Activated naive CD8-positive, alpha-beta T cell treated with anti-CD3 and anti-CD28 coated beads, Interleukin-2, amount 10 ng/mL, durations not matched to agents 7 days and 5 days (primary cell): ENCODE measurements around the gene WDSUB1. TPM values are rescaled to one million over a fixed set of nuclear protein-coding genes. Genes with fewer than 3 reads are reported as not detected.

Experiments used
- ATAC-seq: fragments of 150-1000 bp; cut with Tn5 transposase; one replicate; pipeline ENCODE4 v1.10.0; 2021; ENCODE audit warnings: low read depth, moderate library complexity
- POLR2A ChIA-PET: fragments of 350-600 bp; sonication (Branson Sonifier 250); formaldehyde crosslinking; loops from one replicate; lab custom pipeline; 2021; ENCODE audit warnings: antibody characterized with exemption; lab: Charles Lee
- DNase-seq: peaks from one replicate; pipeline ENCODE4 v3.0.0; 2021
- H3K27ac Mint-ChIP-seq: one replicate; pipeline ENCODE4 v1.8.0; 2022; ENCODE audit warnings: mild to moderate bottlenecking, mixed read lengths
- H3K27me3 Mint-ChIP-seq: one replicate; pipeline ENCODE4 v1.8.0; 2022; ENCODE audit warnings: mild to moderate bottlenecking, moderate library complexity, mixed read lengths
- H3K36me3 Mint-ChIP-seq: one replicate; pipeline ENCODE4 v1.8.0; 2021; ENCODE audit warnings: mild to moderate bottlenecking, mixed read lengths
- H3K4me1 Mint-ChIP-seq: one replicate; pipeline ENCODE4 v1.8.0; 2021; ENCODE audit warnings: mixed read lengths
- H3K4me3 Mint-ChIP-seq: one replicate; pipeline ENCODE4 v1.8.0; 2022; ENCODE audit warnings: mild to moderate bottlenecking, moderate library complexity, mixed read lengths
- H3K9me3 Mint-ChIP-seq: one replicate; pipeline ENCODE4 v1.8.0; 2021; ENCODE audit warnings: mixed read lengths
- total RNA-seq, 2 experiments: library from RNA; stranded (reverse); gene quantifications; one replicate each; pipeline ENCODE4 v1.2.3, GENCODE V29; 2021

Gene WDSUB1
- total RNA-seq, 2 experiments from 2014 or later = 5.3 to 5.6 TPM

DNA sequence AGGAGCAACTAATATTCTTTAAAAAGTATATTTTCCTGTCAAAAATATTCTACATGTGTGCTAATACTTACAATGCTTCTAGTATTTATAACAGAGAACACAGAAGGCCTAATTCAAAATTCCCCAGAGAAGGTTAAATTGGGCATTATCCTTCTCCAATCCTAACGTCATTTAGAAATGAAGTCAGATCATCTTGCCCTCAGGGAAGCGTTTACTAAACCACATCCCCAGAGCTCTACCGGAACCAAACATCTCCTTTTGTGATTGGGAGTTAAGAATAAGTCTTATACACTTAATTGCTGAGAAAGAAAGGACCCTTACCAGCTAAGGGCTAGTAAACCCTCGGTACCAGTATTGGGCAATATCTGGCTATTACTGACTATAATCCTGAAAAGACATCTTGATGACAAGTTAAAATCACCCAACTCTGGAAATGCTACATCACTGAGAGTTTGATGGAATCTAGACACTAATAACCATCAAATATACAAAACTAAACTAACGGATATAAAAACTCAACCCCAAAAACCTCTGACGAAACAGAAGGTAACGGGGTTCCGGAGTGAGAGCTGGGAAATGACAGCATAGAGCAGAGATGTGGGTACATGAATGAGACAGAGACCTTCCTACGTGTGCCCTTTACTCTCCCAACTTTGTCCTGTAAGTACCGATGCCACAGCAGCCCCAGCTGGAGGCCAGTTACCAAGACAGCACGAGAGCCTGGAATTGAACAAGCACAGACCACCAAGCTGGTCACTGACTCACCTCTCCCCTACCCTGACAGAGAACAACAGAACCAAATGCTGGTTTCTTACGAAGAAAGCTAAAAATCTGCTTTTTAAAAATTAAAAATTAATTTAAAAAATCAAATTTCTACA, 35.0 kb downstream of the WDSUB1 start:
- Mint-ChIP-seq H3K36me3 (peaks cover 12% of the 10 kb centered on the region), H3K4me3 (no peak overlapping the region), H3K9me3 (no peaks in the 10 kb centered on the region), H3K4me1 (peaks cover 2% of the 10 kb centered on the region), H3K27me3 (no peaks in the 10 kb centered on the region), H3K27ac (no peak overlapping the region)
- ATAC-seq (no peak), DNase-seq (no peak)
- POLR2A ChIA-PET = no interaction called here

DNA sequence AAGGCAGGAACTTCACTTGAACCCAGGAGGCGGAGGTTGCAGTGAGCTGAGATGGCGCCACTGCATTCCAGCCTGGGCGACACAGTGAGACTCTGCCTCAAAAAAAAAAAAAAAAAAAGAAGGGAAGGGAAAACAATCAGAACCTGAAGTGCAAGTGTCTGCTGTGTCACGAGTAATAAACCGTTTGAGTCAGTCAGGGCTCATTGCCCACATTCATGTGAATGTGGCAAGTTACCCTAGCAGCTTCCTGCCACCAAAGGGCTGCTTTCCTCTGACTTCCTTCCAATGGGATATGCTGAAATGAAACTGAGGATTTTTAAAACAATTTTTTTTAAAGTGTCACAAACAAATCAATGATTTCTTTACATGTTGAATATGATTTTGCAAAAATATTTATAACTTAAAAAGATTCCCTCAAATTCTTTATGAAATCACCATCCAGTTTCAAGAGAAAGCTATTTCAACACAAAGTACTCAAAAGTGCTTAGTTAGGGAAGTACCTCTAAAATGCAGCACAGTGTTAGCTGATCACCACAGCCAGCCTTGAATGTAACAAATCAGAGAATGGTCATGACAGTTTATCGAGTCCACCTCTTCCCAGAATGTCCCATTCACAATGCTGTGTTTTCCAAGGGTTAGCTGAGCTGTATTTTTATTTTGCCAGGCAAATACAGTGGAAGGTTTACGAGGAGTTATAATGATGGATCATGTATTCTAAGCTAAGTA, 36.4 kb downstream of the WDSUB1 start:
- peak; percentile 45 for ATAC-seq

DNA sequence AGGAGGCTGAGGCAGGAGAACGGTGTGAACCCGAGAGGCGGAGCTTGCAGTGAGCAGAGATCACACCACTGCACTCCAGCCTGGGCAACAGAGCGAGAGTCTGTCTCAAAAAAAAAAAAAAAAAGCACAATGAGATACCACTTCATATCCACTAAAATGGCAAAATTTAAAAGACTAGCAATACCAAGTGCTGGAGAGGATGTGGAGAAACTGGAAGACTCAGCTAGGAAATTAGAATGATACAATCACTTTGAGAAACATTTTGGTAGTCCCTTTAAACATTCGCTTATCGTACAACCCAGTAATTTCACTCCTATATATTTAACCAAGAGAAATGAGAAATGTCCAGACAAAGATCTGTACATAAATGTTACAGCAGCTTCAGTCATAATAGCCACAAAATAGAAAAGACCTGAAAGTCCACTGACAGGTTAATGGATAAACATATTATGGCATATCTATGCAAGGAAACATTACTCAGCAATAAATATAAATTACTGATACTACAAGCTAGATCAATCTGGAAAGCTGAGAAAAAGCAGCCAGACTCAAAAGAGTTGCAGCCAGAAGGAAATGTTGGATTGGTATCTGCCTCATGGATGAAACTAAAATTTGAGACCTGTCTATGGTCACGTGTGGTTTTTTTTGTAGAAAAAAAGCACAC, 40.0 kb downstream of the WDSUB1 start:
- H3K27me3 Mint-ChIP-seq = no peaks in the 10 kb centered on the region
- POLR2A ChIA-PET = no interaction called here
- H3K36me3 Mint-ChIP-seq = peaks cover 26% of the 10 kb centered on the region
- H3K27ac Mint-ChIP-seq = no peak overlapping the region
- DNase-seq (no peak), ATAC-seq (no peak)
- peaks cover 6% of the 10 kb centered on the region for H3K9me3 Mint-ChIP-seq
- H3K4me3 Mint-ChIP-seq = no peak overlapping the region
- H3K4me1 Mint-ChIP-seq = peaks cover 4% of the 10 kb centered on the region

More for the DNA sequence above, 36.4 kb downstream of the WDSUB1 start:
- H3K27me3 Mint-ChIP-seq = no peaks in the 10 kb centered on the region
- H3K27ac Mint-ChIP-seq = no peak overlapping the region
- peaks cover 2% of the 10 kb centered on the region for H3K4me1 Mint-ChIP-seq
- H3K4me3 Mint-ChIP-seq = no peak overlapping the region
- peaks cover 5% of the 10 kb centered on the region for H3K9me3 Mint-ChIP-seq
- DNase-seq = no peak
- peaks cover 19% of the 10 kb centered on the region for H3K36me3 Mint-ChIP-seq
- POLR2A ChIA-PET = interaction anchor here (0.7 to 1.3 kb wide), 3 partner anchors 23 to 462 kb away, joined by 4 read pairs; partner anchors contain the start of gene MARCHF7

DNA sequence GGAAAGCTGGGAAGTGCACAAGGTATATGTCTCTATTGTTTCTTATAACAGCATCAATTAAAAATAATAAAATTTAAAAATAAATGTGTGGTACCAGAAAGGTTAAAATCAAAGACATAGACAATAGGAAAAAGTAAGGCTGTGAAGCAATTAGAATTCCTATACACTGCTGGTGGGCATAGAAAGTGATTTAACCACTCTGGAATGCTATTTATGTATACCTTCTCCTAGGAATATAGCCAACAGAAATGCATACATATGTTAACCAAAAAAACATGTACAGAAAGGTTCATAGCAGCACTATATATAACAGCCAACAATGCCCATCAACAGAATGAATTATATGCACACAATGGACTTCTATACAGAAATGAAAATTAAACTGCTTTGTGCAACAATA, 43.0 kb downstream of the WDSUB1 start:
- no peak overlapping the region for H3K4me3 Mint-ChIP-seq
- H3K4me1 Mint-ChIP-seq = peaks cover 1% of the 10 kb centered on the region
- DNase-seq (no peak), ATAC-seq (no peak)
- no peak overlapping the region for H3K27ac Mint-ChIP-seq
- H3K36me3 Mint-ChIP-seq = peaks cover 30% of the 10 kb centered on the region
- peaks cover 6% of the 10 kb centered on the region for H3K9me3 Mint-ChIP-seq
- POLR2A ChIA-PET = no interaction called here
- no peaks in the 10 kb centered on the region for H3K27me3 Mint-ChIP-seq

DNA sequence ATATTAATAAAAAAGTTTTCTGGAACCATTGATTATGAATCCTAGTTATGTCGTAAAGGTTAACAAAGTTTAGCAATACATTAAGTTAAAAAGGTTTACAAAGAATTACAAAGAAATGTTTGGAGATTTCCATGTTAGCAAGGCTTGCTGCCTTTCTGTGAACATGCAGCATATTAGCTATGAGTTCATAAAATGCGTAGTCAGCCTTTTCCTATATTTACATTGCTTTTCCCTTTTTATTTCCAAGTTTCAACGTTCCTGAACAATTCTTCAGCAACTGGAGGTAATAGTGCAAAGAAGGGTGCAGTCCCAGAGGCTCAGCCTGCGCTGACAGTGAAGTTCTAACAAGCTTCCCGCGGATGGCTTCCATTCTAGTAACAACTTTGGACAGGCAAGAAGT, 51.6 kb downstream of the WDSUB1 start:
- Mint-ChIP-seq H3K36me3 (peaks cover 10% of the 10 kb centered on the region), H3K9me3 (no peaks in the 10 kb centered on the region), H3K27me3 (no peaks in the 10 kb centered on the region), H3K4me3 (no peak overlapping the region), H3K4me1 (no peaks in the 10 kb centered on the region), H3K27ac (no peak overlapping the region)
- DNase-seq = no peak
- no peak for ATAC-seq
- POLR2A ChIA-PET = no interaction called here

DNA sequence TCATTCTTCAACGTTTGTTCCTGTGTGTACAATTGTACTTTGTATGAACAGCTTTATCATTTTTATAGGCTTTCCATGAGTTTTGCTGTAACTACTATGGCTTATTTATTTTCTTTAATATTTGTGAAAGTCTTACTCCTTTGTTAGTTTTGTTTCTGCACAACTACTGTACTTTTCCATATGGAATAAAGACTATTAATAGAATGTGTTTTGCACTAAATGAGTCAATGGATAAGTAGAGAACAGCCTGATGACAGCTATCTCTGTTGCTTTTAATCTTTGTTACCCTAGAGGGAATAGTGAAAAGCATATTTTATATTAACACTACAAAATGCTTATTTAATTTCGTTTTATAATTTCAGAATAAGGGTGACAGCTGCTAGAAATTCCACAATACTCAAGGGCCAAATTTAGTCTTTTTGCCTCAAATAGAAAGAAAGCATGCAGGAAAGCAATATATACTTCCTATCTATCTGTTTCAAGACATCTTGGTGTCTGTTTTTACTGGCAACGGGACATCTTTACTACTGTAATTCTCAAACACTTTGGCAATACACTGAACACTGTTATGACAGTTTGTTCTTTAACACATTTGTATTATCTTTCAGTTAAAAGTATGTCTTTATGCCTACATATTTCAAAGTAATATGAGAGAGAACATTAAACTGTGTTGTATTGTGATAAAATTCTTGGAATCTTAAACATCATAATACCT, 53.9 kb downstream of the WDSUB1 start:
- POLR2A ChIA-PET = no interaction called here
- Mint-ChIP-seq H3K27me3 (no peaks in the 10 kb centered on the region), H3K4me3 (no peak overlapping the region), H3K4me1 (peaks cover 16% of the 10 kb centered on the region), H3K27ac (no peak overlapping the region), H3K9me3 (no peaks in the 10 kb centered on the region), H3K36me3 (peaks cover 12% of the 10 kb centered on the region)
- DNase-seq (no peak), ATAC-seq (no peak)

DNA sequence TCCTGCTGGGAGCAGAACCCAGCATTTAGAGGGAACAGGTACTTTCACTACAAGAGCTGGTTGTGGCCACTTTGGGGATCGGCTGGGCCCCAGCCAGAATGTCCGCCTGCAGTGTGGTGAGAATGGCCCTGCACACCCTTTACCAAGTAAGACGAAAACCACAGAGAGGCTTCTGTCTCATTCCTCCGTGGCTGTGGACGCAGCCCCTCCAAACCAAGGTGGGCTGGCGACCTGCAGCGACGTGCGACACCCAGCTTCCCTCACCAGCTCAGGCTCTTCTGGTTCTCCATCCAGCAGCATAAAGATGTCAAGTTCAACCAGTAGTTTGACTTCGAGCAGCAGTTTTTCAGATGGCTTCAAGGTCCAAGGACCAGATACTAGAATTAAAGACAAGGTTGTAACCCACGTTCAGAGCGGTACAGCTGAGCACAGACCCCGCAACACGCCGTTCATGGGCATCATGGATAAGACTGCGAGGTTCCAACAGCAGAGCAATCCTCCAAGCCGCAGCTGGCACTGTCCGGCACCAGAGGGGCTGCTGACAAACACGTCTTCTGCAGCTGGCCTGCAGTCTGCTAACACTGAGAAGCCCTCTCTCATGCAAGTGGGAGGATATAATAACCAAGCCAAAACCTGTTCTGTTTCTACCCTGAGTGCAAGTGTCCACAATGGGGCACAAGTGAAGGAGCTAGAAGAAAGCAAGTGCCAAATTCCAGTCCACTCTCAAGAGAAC, 56.2 kb downstream of the WDSUB1 start:
- no peak overlapping the region for H3K27ac Mint-ChIP-seq
- peaks cover 6% of the 10 kb centered on the region for H3K36me3 Mint-ChIP-seq
- no peaks in the 10 kb centered on the region for H3K9me3 Mint-ChIP-seq
- POLR2A ChIA-PET = no interaction called here
- no peaks in the 10 kb centered on the region for H3K27me3 Mint-ChIP-seq
- H3K4me3 Mint-ChIP-seq = no peak overlapping the region
- peaks cover 29% of the 10 kb centered on the region for H3K4me1 Mint-ChIP-seq
- DNase-seq = no peak
- no peak for ATAC-seq

DNA sequence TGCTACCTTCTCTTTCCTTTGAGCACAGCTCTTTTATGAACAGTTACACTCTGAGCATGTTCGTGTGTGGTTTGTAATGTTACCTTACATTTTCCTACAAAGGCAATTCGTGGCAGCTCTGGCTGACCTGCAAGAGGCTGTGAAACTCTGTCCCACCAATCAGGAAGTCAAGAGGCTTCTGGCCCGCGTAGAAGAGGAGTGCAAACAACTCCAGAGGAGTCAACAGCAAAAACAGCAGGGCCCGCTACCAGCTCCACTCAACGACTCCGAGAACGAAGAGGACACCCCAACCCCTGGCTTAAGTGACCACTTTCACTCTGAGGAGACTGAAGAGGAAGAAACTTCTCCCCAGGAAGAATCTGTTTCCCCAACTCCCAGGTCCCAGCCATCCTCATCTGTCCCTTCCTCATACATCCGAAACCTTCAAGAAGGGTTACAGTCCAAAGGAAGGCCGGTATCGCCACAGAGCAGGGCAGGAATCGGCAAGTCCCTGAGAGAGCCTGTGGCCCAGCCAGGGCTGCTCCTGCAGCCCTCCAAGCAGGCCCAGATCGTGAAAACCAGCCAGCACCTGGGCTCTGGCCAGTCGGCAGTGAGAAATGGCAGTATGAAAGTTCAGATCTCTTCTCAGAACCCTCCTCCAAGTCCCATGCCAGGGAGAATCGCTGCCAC, 56.9 kb downstream of the WDSUB1 start:
- DNase-seq (no peak), ATAC-seq (no peak)
- POLR2A ChIA-PET = no interaction called here
- H3K27ac Mint-ChIP-seq = no peak overlapping the region
- no peaks in the 10 kb centered on the region for H3K9me3 Mint-ChIP-seq
- peaks cover 6% of the 10 kb centered on the region for H3K36me3 Mint-ChIP-seq
- H3K4me3 Mint-ChIP-seq = no peak overlapping the region
- peaks cover 29% of the 10 kb centered on the region for H3K4me1 Mint-ChIP-seq
- H3K27me3 Mint-ChIP-seq = no peaks in the 10 kb centered on the region

DNA sequence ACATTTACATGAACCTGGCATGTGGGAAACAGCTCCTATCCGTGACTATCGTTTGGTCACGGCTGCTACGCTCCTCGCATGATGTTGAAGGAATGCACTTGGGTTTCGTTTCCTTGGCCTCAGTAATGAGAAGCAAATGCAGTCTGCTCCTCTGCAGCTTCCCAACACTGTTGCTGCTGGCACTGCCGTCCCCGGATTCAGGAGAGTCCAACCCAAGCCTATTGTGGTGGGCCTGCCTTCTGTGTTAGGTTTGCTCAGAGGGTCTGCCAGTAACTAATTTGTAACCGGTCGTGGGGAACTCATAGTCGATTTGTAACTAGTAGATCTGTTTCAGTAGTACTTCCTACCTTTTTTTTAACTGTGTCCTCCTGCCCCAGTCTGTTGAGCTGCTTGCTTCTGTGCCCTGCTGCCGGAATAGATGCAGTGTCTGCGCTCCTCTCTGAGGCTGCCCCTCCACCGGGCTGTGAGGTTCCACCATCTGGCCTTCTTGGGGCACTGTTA, 58.4 kb downstream of the WDSUB1 start:
- DNase-seq (no peak), ATAC-seq (no peak)
- Mint-ChIP-seq H3K9me3 (no peaks in the 10 kb centered on the region), H3K4me3 (no peak overlapping the region), H3K27me3 (no peaks in the 10 kb centered on the region), H3K4me1 (peaks cover 29% of the 10 kb centered on the region), H3K36me3 (peaks cover 3% of the 10 kb centered on the region), H3K27ac (no peak overlapping the region)
- POLR2A ChIA-PET = no interaction called here

DNA sequence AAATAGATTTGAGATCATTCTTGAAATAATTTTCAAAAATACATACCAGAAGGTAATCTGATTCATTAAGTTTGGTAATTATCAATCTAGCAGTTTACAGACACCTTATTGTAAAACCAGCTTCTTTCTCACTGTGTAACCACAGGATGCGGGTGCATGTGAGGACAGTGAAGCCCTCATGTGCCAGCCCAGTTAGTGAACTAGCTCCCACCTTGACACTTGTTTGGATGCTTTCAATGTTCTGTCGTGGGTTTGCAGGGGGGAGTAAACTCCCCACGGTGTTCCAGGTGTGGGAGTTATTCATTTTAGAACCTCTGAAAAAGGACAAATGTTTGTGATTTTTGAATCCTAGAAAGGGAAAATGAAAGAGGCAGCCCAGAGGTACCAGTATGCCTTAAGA, 59.0 kb downstream of the WDSUB1 start:
- DNase-seq (no peak), ATAC-seq (no peak)
- POLR2A ChIA-PET = interaction anchor here (0.7 kb wide), 1 partner anchor 22 kb away, joined by 4 read pairs; no protein-coding TSS in a partner anchor
- Mint-ChIP-seq H3K9me3 (no peaks in the 10 kb centered on the region), H3K4me1 (peaks cover 29% of the 10 kb centered on the region), H3K27me3 (no peaks in the 10 kb centered on the region), H3K4me3 (no peak overlapping the region), H3K27ac (no peak overlapping the region), H3K36me3 (peaks cover 3% of the 10 kb centered on the region)

DNA sequence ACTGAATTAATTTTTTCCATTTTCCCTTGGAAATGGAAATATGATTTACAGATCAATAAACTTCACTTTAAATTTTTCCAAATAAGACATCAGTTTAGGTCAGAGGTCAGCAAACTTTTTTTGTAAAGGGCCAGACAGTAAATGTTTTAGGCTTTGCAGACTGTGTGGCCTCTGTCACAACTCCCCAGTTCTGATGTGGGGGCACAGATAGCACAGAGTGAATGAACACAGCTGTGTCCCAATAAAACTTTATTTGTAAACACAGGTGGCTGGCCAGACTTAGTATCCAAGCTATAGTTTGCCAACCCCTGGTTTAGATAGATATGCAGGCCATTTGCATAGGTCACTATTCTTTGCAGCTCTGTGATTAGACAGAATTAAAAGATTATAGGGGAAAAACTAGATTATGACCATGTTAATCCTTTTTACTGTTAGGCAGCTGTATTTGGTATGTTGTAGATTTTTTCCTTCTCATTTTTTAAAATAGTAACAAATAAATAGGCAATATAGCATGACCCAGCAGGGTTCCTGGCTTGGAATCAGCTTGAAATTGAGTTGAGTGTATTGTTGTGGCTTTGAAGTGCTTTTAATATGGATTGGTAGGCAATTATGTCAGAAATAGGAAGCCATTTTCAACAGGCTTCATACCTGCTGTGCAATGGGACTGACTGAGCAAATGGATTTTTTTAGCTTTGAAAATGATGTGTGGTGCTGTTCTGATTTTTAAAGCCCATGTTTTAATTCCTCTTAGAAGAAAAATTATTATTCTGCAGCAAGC, 59.7 kb downstream of the WDSUB1 start:
- peaks cover 3% of the 10 kb centered on the region for H3K36me3 Mint-ChIP-seq
- POLR2A ChIA-PET = interaction anchor here (0.7 to 1.1 kb wide), 2 partner anchors 17 to 23 kb away, joined by 3 to 4 read pairs; no protein-coding TSS in a partner anchor
- no peak overlapping the region for H3K27ac Mint-ChIP-seq
- peaks cover 29% of the 10 kb centered on the region for H3K4me1 Mint-ChIP-seq
- no peaks in the 10 kb centered on the region for H3K27me3 Mint-ChIP-seq
- no peak for ATAC-seq
- DNase-seq = no peak
- no peak overlapping the region for H3K4me3 Mint-ChIP-seq
- no peaks in the 10 kb centered on the region for H3K9me3 Mint-ChIP-seq
